HepG2 (cell line): Measurements from ENCODE around the gene MAEA. TPM values are rescaled to one million over a fixed set of nuclear protein-coding genes. Genes with fewer than 3 reads are reported as not detected.

Experiments used
- ATAC-seq: fragments of 200-7000 bp; cut with Tn5 transposase; 3 replicates; pipeline ENCODE4 v1.9.1; 2020; ENCODE audit warnings: mild to moderate bottlenecking, moderate library complexity
- BruUV-seq: library from RNA; stranded (reverse); fragments of 400-500 nt; replicated peaks from 2 replicates; lab custom pipeline; 2021; lab: Mats Ljungman, UMichigan
- CTCF ChIA-PET: fragments of 300-600 bp; formaldehyde crosslinking; extraction: SDS; loops from one replicate; lab custom pipeline; 2021; ENCODE audit warnings: low total read pairs, inconsistent platforms, low intra/inter-chr PET ratio; lab: Yijun Ruan, JAX
- POLR2A ChIA-PET: fragments of 350-600 bp; sonication (Branson Sonifier 250); formaldehyde crosslinking; loops from one replicate; lab custom pipeline; 2020; ENCODE audit warnings: antibody characterized with exemption, inconsistent platforms; lab: Yijun Ruan, JAX
- DNase-seq: peaks from one replicate; pipeline ENCODE4 v3.0.0-alpha.2; 2015; ENCODE audit warnings: low spot score
- FAIRE-seq: peaks from 3 replicates; lab custom pipeline; 2011; peaks lifted over from hg19 to GRCh38; lab: Jason Lieb, UNC
- H2AFZ ChIP-seq: one replicate; pipeline ENCODE4 v1.6.1; 2011; ENCODE audit warnings: low read length, inconsistent platforms
- H3K27ac ChIP-seq: fragments of 300-600 bp; 3 replicates; pipeline ENCODE4 v1.8.0; 2011; ENCODE audit warnings: mixed run types, mild to moderate bottlenecking, mixed read lengths, low read length, inconsistent platforms; ENCODE audit not compliant: insufficient read depth; ENCODE audit errors: extremely low read length
- H3K27me3 ChIP-seq, 2 experiments: fragments of 200-600 bp in 1 of 2; 2 replicates in 1 of 2; 3 replicates in 1 of 2; pipeline versions ENCODE4 v1.6.0 to v1.8.0; 2011; ENCODE audit warnings: low read length in 2 of 2, mild to moderate bottlenecking in 2 of 2, moderate library complexity in 2 of 2, inconsistent platforms in 1 of 2; ENCODE audit not compliant: insufficient read depth in 2 of 2, control insufficient read depth in 1 of 2
- H3K36me3 ChIP-seq, 2 experiments: fragments of 200-600 bp in 1 of 2; replicated peaks in 1 of 2; 2 replicates in 1 of 2; 3 replicates in 1 of 2; pipeline versions ENCODE4 v1.5.1 to v1.8.0; 2011; ENCODE audit warnings: low read length in 2 of 2, inconsistent platforms in 1 of 2; ENCODE audit not compliant: insufficient read depth in 2 of 2, control insufficient read depth in 1 of 2
- H3K4me1 ChIP-seq: 2 replicates; pipeline ENCODE4 v1.5.1; 2012; ENCODE audit warnings: low read length, inconsistent platforms; ENCODE audit not compliant: insufficient read depth
- H3K4me2 ChIP-seq: 2 replicates; pipeline ENCODE4 v1.6.0; 2011; ENCODE audit warnings: low read depth, low read length, inconsistent platforms
- H3K4me3 ChIP-seq, 3 experiments: fragments of 200-600 bp in 1 of 3; sonication (generic), shearing (Covaris generic) in 1 of 3; replicated peaks in 1 of 3; 2 replicates each; pipeline ENCODE4 v1.5.1; 2011 to 2016; ENCODE audit warnings: low read length in 3 of 3, inconsistent platforms in 2 of 3, low read depth in 2 of 3, mild to moderate bottlenecking in 2 of 3, control low read depth in 1 of 3, mixed read lengths in 1 of 3; ENCODE audit not compliant: insufficient read depth in 1 of 3
- H3K79me2 ChIP-seq: one replicate; pipeline ENCODE4 v1.6.1; 2011; ENCODE audit warnings: low read length, inconsistent platforms; ENCODE audit not compliant: insufficient read depth
- H3K9ac ChIP-seq: 2 replicates; pipeline ENCODE4 v1.6.0; 2011; ENCODE audit warnings: mild to moderate bottlenecking, low read depth, low read length, inconsistent platforms; ENCODE audit not compliant: insufficient read depth
- H3K9me3 ChIP-seq: 2 replicates; pipeline ENCODE4 v1.5.1; 2012; ENCODE audit warnings: mild to moderate bottlenecking, low read length
- H4K20me1 ChIP-seq: 2 replicates; pipeline ENCODE4 v1.6.0; 2011; ENCODE audit warnings: inconsistent platforms, mild to moderate bottlenecking, low read length, moderate library complexity; ENCODE audit not compliant: insufficient read depth
- FOSL1 ChIP-seq: sonication (generic); formaldehyde crosslinking; IDR thresholded peaks from 2 replicates; pipeline ENCODE4 v1.9.0; 2021; ENCODE audit warnings: missing genetic modification reagents, borderline replicate concordance
- MIXL1 ChIP-seq: IDR thresholded peaks from 2 replicates; pipeline ENCODE4 v1.6.1; 2016
- ZMYM2 ChIP-seq: sonication (generic); formaldehyde crosslinking; IDR thresholded peaks from 2 replicates; pipeline ENCODE4 v1.8.0; 2022; ENCODE audit warnings: mild to moderate bottlenecking, missing genetic modification reagents
- ZNF737 ChIP-seq: sonication (generic); formaldehyde crosslinking; IDR thresholded peaks from 2 replicates; pipeline ENCODE4 v1.5.0; 2020; ENCODE audit warnings: missing genetic modification reagents, mild to moderate bottlenecking, borderline replicate concordance
- WGBS: methylation state at CpG from one replicate; pipeline ENCODE4 v1.1.6; 2017; ENCODE audit warnings: low lambda C conversion rate; 5-methylcytosine and 5-hydroxymethylcytosine counted together
- in situ Hi-C: cut with HindIII; loops from 2 replicates; pipeline ENCODE4 v1.10.0; 2017; ENCODE audit warnings: low pct_unique_long_range_greater_than_20kb; ENCODE audit not compliant: extremely low pct_ligation_motif_present
- intact Hi-C: fragments of 100-400 bp; cut with micrococcal nuclease; formaldehyde crosslinking; loops from one replicate; pipeline ENCODE4 v1.10.0; 2022; ENCODE audit not compliant: unreplicated experiment
- polyA plus RNA-seq, 8 experiments: library from polyadenylated mRNA; depleted of rRNA in 3 of 8; stranded (reverse) in 7 of 8; unstranded in 1 of 8; fragments of >200 nt; fragmentation: Illumina TruSeq in 4 of 8; extraction: Trizol in 4 of 8; gene quantifications; 2 replicates each; pipeline versions ENCODE4 v1.2.1 to v1.2.3, GENCODE V29; 2011 to 2016; ENCODE audit warnings: low read depth in 4 of 8, missing spikeins in 1 of 8, mixed read lengths in 1 of 8; ENCODE audit not compliant: insufficient read depth in 1 of 8
- total RNA-seq, 5 experiments: library from RNA; depleted of rRNA; stranded (reverse); fragments of >200 nt; fragmentation: Illumina TruSeq; extraction: Trizol; gene quantifications; 2 replicates each; pipeline ENCODE4 v1.2.3, GENCODE V29; 2016; ENCODE audit warnings: low read depth in 1 of 5
- TF ChIP-seq, protein P1 (sequence below): sonication (generic); formaldehyde crosslinking; IDR thresholded peaks from 2 replicates; pipeline ENCODE4 v1.4.0; 2020; ENCODE audit warnings: mild to moderate bottlenecking, low read depth, missing genetic modification reagents
- TF ChIP-seq, protein P2 (sequence below): sonication (generic); formaldehyde crosslinking; IDR thresholded peaks from 2 replicates; pipeline ENCODE4 v1.5.0; 2020; ENCODE audit warnings: missing genetic modification reagents
- TF ChIP-seq, protein P3 (sequence below): sonication (generic); IDR thresholded peaks from 2 replicates; pipeline ENCODE4 v1.6.1; 2016; ENCODE audit warnings: low read depth, borderline replicate concordance

Gene MAEA
- total and polyA plus RNA-seq, 2 of the 13 experiments (the other 11 are each of a cell fraction or from before 2014, with no cell fraction given) = 52.0 to 57.1 TPM

DNA sequence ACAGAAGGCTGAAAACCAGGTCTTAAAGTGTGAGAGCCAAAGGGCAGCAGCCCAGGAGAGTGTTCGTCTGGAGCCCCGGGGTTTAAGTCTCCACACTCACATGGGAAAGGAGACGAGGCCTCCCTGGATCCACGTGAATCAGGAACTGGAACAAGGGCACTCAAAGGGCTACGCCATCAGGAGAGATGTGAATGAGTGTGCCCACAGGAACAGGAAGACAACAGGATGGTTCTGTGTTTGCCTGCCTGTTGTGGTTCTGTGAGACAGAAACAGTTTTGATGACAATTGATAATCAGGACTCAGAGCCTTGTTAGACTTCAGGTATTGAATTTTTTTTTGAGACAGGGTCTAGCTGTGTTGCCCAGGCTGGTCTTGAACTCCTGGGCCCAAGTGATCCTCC, 35.9 kb upstream of the MAEA start:
- H3K9me3 ChIP-seq = peaks cover 27% of the 10 kb centered on the region
- intact Hi-C loops = no loop called here

More for the DNA sequence above, 35.9 kb upstream of the MAEA start:
- Histone ChIP-seq H4K20me1 (no peaks in the 10 kb centered on the region), H3K4me1 (peaks cover 39% of the 10 kb centered on the region), H3K9ac (no peak overlapping the region), H2AFZ (no peak overlapping the region), H3K4me3 (no peak overlapping the region), H3K4me2 (no peak overlapping the region), H3K27me3 (no peaks in the 10 kb centered on the region), H3K36me3 (0 out of 5 replicates have a peak, but pooled peaks cover 0 to 2% of the 10 kb centered on the region in 2 experiments), H3K27ac (no peak overlapping the region), H3K79me2 (peaks cover 17% of the 10 kb centered on the region)
- POLR2A ChIA-PET = no interaction called here
- FAIRE-seq (no peak), DNase-seq (no peak), ATAC-seq (no peak)
- no TSS peak for BruUV-seq
- in situ Hi-C loops = loop anchor here (5.0 kb wide), 1 partner anchor 88 kb away; no protein-coding TSS in a partner anchor
- TF ChIP-seq, protein P1, sequence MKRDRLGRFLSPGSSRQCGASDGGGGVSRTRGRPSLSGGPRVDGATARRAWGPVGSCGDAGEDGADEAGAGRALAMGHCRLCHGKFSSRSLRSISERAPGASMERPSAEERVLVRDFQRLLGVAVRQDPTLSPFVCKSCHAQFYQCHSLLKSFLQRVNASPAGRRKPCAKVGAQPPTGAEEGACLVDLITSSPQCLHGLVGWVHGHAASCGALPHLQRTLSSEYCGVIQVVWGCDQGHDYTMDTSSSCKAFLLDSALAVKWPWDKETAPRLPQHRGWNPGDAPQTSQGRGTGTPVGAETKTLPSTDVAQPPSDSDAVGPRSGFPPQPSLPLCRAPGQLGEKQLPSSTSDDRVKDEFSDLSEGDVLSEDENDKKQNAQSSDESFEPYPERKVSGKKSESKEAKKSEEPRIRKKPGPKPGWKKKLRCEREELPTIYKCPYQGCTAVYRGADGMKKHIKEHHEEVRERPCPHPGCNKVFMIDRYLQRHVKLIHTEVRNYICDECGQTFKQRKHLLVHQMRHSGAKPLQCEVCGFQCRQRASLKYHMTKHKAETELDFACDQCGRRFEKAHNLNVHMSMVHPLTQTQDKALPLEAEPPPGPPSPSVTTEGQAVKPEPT (CRISPR knock-in tag) = no peak
- no peak for TF ChIP-seq ZNF737
- TF ChIP-seq FOSL1 (CRISPR knock-in tag) = no peak
- no peak for TF ChIP-seq MIXL1 (CRISPR knock-in tag)
- TF ChIP-seq, protein P2, sequence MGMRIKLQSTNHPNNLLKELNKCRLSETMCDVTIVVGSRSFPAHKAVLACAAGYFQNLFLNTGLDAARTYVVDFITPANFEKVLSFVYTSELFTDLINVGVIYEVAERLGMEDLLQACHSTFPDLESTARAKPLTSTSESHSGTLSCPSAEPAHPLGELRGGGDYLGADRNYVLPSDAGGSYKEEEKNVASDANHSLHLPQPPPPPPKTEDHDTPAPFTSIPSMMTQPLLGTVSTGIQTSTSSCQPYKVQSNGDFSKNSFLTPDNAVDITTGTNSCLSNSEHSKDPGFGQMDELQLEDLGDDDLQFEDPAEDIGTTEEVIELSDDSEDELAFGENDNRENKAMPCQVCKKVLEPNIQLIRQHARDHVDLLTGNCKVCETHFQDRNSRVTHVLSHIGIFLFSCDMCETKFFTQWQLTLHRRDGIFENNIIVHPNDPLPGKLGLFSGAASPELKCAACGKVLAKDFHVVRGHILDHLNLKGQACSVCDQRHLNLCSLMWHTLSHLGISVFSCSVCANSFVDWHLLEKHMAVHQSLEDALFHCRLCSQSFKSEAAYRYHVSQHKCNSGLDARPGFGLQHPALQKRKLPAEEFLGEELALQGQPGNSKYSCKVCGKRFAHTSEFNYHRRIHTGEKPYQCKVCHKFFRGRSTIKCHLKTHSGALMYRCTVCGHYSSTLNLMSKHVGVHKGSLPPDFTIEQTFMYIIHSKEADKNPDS (CRISPR knock-in tag) = no peak
- TF ChIP-seq, protein P3, sequence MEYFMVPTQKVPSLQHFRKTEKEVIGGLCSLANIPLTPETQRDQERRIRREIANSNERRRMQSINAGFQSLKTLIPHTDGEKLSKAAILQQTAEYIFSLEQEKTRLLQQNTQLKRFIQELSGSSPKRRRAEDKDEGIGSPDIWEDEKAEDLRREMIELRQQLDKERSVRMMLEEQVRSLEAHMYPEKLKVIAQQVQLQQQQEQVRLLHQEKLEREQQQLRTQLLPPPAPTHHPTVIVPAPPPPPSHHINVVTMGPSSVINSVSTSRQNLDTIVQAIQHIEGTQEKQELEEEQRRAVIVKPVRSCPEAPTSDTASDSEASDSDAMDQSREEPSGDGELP = no peak
- TF ChIP-seq ZMYM2 (CRISPR knock-in tag) = no peak
- 95% methylated on average over 5 of the region's 5 CpGs for WGBS
- CTCF ChIA-PET = no interaction called here
